Panc1 (cell line): ENCODE measurements around the gene EMID1. TPM values are rescaled to one million over a fixed set of nuclear protein-coding genes. Genes with fewer than 3 reads are reported as not detected.

Experiments used
- ATAC-seq: fragments of 200-7000 bp; cut with Tn5 transposase; 2 replicates; pipeline ENCODE4 v1.9.1; 2020; ENCODE audit warnings: mild to moderate bottlenecking, moderate library complexity
- BruUV-seq: library from RNA; stranded (reverse); fragments of 400-500 nt; replicated peaks from 2 replicates; lab custom pipeline; 2021; lab: Mats Ljungman, UMichigan
- CTCF ChIA-PET: fragments of 300-600 bp; sonication (Branson Sonifier 250); formaldehyde crosslinking; loops from one replicate; lab custom pipeline; 2022; ENCODE audit warnings: antibody characterized with exemption; lab: Charles Lee
- POLR2A ChIA-PET: fragments of 300-600 bp; sonication (Branson Sonifier 250); formaldehyde crosslinking; loops from one replicate; lab custom pipeline; 2022; ENCODE audit warnings: antibody characterized with exemption; lab: Charles Lee
- DNase-seq: peaks from one replicate; pipeline ENCODE4 v3.0.0-alpha.2; 2010; ENCODE audit warnings: low read depth, low spot score
- H3K27ac ChIP-seq: 2 replicates; pipeline ENCODE4 v1.5.1; 2011; ENCODE audit warnings: mild to moderate bottlenecking, low read length, inconsistent platforms
- H3K27me3 ChIP-seq: fragments of 200-500 bp; sonication (Bioruptor generic); 2 replicates; pipeline ENCODE4 v1.6.0; 2014; ENCODE audit warnings: low read length, inconsistent platforms; ENCODE audit not compliant: control insufficient read depth, insufficient read depth
- H3K36me3 ChIP-seq: fragments of 200-500 bp; sonication (Bioruptor generic); 2 replicates; pipeline ENCODE4 v1.5.1; 2014; ENCODE audit warnings: inconsistent platforms, mild to moderate bottlenecking, low read length, moderate library complexity; ENCODE audit not compliant: control insufficient read depth, insufficient read depth
- H3K4me1 ChIP-seq: 2 replicates; pipeline ENCODE4 v1.5.1; 2011; ENCODE audit warnings: inconsistent platforms, mild to moderate bottlenecking, low read length, moderate library complexity; ENCODE audit not compliant: control insufficient read depth, insufficient read depth
- H3K4me3 ChIP-seq, 2 experiments: 2 replicates each; pipeline ENCODE4 v1.5.1; 2011 to 2012; ENCODE audit warnings: low read depth in 2 of 2, low read length in 2 of 2, mild to moderate bottlenecking in 2 of 2, inconsistent platforms in 1 of 2, moderate library complexity in 1 of 2
- H3K9me3 ChIP-seq: fragments of 200-500 bp; sonication (Bioruptor generic); 2 replicates; pipeline ENCODE4 v1.5.1; 2014; ENCODE audit warnings: low read depth, mild to moderate bottlenecking, inconsistent platforms, low read length, moderate library complexity; ENCODE audit not compliant: control insufficient read depth, insufficient read depth
- POLR2AphosphoS5 ChIP-seq: IDR thresholded peaks from 2 replicates; pipeline ENCODE4 v1.6.1; 2012; ENCODE audit warnings: mild to moderate bottlenecking, low read depth, low read length, moderate library complexity
- REST ChIP-seq, 2 experiments: IDR thresholded peaks; 2 replicates each; pipeline ENCODE4 v1.6.1; 2011 to 2012; ENCODE audit warnings: low read depth in 2 of 2, control low read depth in 1 of 2, low read length in 1 of 2, mild to moderate bottlenecking in 1 of 2, moderate library complexity in 1 of 2; ENCODE audit not compliant: insufficient read depth in 1 of 2
- SIN3A ChIP-seq: IDR thresholded peaks from 2 replicates; pipeline ENCODE4 v1.6.1; 2012; ENCODE audit warnings: low read depth, mild to moderate bottlenecking, low read length, moderate library complexity, borderline replicate concordance; ENCODE audit not compliant: insufficient read depth
- TCF7L2 ChIP-seq: IDR thresholded peaks from 2 replicates; pipeline ENCODE4 v1.6.1; 2011; ENCODE audit warnings: mild to moderate bottlenecking, low read depth, low read length, inconsistent platforms
- in situ Hi-C: cut with HindIII; loops from 2 replicates; pipeline ENCODE4 v1.10.0; 2016; ENCODE audit warnings: low sequenced_read_pairs, low pct_unique_long_range_greater_than_20kb
- intact Hi-C: fragments of 100-400 bp; cut with micrococcal nuclease; formaldehyde crosslinking; loops from one replicate; pipeline ENCODE4 v1.10.0; 2022; ENCODE audit not compliant: unreplicated experiment
- total RNA-seq: library from RNA; stranded (reverse); gene quantifications from one replicate; pipeline ENCODE4 v1.2.1, GENCODE V29; 2021; ENCODE audit not compliant: unreplicated experiment
- TF ChIP-seq, protein P1 (sequence below): fragments of 450-650 bp; IDR thresholded peaks from 2 replicates; pipeline ENCODE4 v1.5.1; 2017; ENCODE audit warnings: mild to moderate bottlenecking

Gene EMID1
- total RNA-seq, 1 experiment from 2014 or later: 1.1 TPM

DNA sequence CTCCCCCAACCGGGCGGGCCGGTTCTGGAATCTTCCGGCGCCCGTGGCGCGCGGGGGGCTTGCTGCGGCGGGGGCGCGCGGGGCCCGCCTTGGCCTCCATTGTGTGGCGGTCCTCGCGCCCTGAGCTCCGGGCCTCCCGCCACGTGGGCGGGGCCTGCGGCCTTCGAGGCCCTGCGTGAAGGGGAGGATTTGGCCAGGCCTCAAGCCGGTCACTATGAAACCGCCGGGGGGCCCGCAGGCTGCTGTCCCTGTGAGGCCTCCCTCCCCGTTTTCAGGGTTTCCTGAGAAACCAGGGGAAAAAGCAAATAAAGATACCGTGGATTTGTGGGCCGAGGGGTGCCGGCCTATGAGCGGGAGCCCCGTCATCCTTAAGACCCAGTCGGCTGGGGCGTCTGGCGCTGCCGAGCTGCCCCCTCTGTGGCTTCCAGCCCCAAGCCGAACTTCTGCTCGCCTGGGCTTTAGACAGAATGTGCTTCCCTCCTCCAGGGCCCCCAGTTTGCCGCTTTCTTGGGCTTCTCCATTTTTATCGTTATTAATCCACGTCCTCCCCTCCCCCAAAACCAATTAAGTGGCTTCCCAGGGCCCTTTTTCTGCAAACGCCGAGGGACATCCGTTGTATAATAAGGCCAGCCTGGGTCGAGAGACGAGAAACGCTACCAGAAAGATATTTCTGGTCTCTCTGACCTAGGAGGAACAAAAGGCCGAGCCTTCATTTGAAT lies 63.0 kb downstream of the EMID1 start:
- TF ChIP-seq SIN3A (no peak; the same call in 1 of the 2 replicates), POLR2AphosphoS5 (no peak; the same call in 1 of the 2 replicates), TCF7L2 (no peak), REST (IDR thresholded peaks at IDR 0.05; ENCODE audit: insufficient read depth in 1 of 2, low read depth in 2 of 2, low read length in 1 of 2) (no peak)
- TF ChIP-seq, protein P1, sequence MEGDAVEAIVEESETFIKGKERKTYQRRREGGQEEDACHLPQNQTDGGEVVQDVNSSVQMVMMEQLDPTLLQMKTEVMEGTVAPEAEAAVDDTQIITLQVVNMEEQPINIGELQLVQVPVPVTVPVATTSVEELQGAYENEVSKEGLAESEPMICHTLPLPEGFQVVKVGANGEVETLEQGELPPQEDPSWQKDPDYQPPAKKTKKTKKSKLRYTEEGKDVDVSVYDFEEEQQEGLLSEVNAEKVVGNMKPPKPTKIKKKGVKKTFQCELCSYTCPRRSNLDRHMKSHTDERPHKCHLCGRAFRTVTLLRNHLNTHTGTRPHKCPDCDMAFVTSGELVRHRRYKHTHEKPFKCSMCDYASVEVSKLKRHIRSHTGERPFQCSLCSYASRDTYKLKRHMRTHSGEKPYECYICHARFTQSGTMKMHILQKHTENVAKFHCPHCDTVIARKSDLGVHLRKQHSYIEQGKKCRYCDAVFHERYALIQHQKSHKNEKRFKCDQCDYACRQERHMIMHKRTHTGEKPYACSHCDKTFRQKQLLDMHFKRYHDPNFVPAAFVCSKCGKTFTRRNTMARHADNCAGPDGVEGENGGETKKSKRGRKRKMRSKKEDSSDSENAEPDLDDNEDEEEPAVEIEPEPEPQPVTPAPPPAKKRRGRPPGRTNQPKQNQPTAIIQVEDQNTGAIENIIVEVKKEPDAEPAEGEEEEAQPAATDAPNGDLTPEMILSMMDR: no peak
- peaks cover 34% of the 10 kb centered on the region for H3K4me1 ChIP-seq
- POLR2A ChIA-PET: no interaction called here
- peaks cover 38% of the 10 kb centered on the region for H3K36me3 ChIP-seq
- peak overlapping the region; percentile 98 for H3K27ac ChIP-seq
- no peak for DNase-seq
- intact Hi-C loops (no loop called here), in situ Hi-C loops (no loop called here)
- no peaks in the 10 kb centered on the region for H3K9me3 ChIP-seq
- no TSS peak for BruUV-seq
- H3K4me3 ChIP-seq: peak overlapping the region; percentile 91 to 98
- CTCF ChIA-PET: no interaction called here
- no peaks in the 10 kb centered on the region for H3K27me3 ChIP-seq
- peak; percentile 63 for ATAC-seq

GRCh38 chr22:29269230-29269604 lies 63.5 kb downstream of the EMID1 start:
- in situ Hi-C loops: no loop called here
- Histone ChIP-seq H3K4me1 (peaks cover 34% of the 10 kb centered on the region), H3K27ac (peak overlapping the region; percentile 98), H3K36me3 (peaks cover 43% of the 10 kb centered on the region), H3K4me3 (peak overlapping the region; percentile 91 to 98), H3K27me3 (no peaks in the 10 kb centered on the region), H3K9me3 (no peaks in the 10 kb centered on the region)
- ATAC-seq (no peak), DNase-seq (no peak)
- no peak for TF ChIP-seq REST (IDR thresholded peaks at IDR 0.05; ENCODE audit: insufficient read depth in 1 of 2, low read depth in 2 of 2, low read length in 1 of 2)
- 0 out of 2 replicates have a peak, but pooled peaks have one; percentile 20 for TF ChIP-seq SIN3A
- POLR2A ChIA-PET: no interaction called here
- BruUV-seq: TSS peak; percentile 60
- CTCF ChIA-PET: no interaction called here
- intact Hi-C loops: no loop called here
